B cell (primary cell): ENCODE results near the gene MNAT1. TPM values are rescaled to one million over a fixed set of nuclear protein-coding genes. Genes with fewer than 3 reads are reported as not detected.

Source experiments
- ATAC-seq: fragments of 200-7000 bp; cut with Tn5 transposase; one replicate; pipeline ENCODE4 v1.10.0; 2021; ENCODE audit warnings: low read depth, mild to moderate bottlenecking, moderate number of reproducible peaks, moderate library complexity
- CTCF ChIA-PET: fragments of 350-600 bp; sonication (Branson Sonifier 250); formaldehyde crosslinking; loops from one replicate; lab custom pipeline; 2021; ENCODE audit warnings: antibody characterized with exemption, inconsistent platforms; lab: Charles Lee
- POLR2A ChIA-PET: fragments of 350-600 bp; sonication (Branson Sonifier 250); formaldehyde crosslinking; loops from one replicate; lab custom pipeline; 2021; ENCODE audit warnings: antibody characterized with exemption; lab: Charles Lee
- DNase-seq: peaks from one replicate; pipeline ENCODE4 v3.0.0; 2013
- H2AFZ ChIP-seq: 2 replicates; pipeline ENCODE4 v1.6.1; 2012; ENCODE audit warnings: mild to moderate bottlenecking, low read depth, low read length; ENCODE audit not compliant: insufficient read depth, poor library complexity, severe bottlenecking
- H3K27ac ChIP-seq, 2 donors: 1 replicate in 1 of 2; 2 replicates in 1 of 2; pipeline ENCODE4 v1.5.1; 2012 to 2013; ENCODE audit warnings: low read length in 2 of 2, mild to moderate bottlenecking in 2 of 2, moderate library complexity in 1 of 2
- H3K27me3 ChIP-seq, 4 experiments: fragments of 200-600 bp in 1 of 4; sonication (generic) in 1 of 4; replicated peaks in 1 of 4; 1 replicate in 2 of 4; 2 replicates in 2 of 4; pipeline versions ENCODE4 v1.6.1 to v1.7.0; 2013 to 2016; ENCODE audit warnings: low read length in 3 of 4, mild to moderate bottlenecking in 2 of 4, mixed read lengths in 1 of 4, moderate library complexity in 1 of 4; ENCODE audit not compliant: insufficient read depth in 4 of 4, control insufficient read depth in 3 of 4; ENCODE audit errors: control extremely low read depth in 1 of 4
- H3K36me3 ChIP-seq, 2 experiments: replicated peaks in 1 of 2; 1 replicate in 1 of 2; 2 replicates in 1 of 2; pipeline versions ENCODE4 v1.6.1 to v1.7.1; 2013; ENCODE audit warnings: low read length in 1 of 2; ENCODE audit not compliant: insufficient read depth in 2 of 2, control insufficient read depth in 1 of 2; ENCODE audit errors: control extremely low read depth in 1 of 2, extremely low read depth in 1 of 2
- H3K4me1 ChIP-seq, 2 donors: fragments of 200-600 bp in 1 of 2; sonication (generic) in 1 of 2; 1 replicate in 1 of 2; 2 replicates in 1 of 2; pipeline versions ENCODE4 v1.5.1 to v1.6.1; 2013 to 2017; ENCODE audit warnings: low read length in 2 of 2; ENCODE audit not compliant: control insufficient read depth in 2 of 2, insufficient read depth in 2 of 2
- H3K4me2 ChIP-seq: replicated peaks from 2 replicates; pipeline ENCODE3; 2012; ENCODE audit warnings: mild to moderate bottlenecking, low read depth, low read length; ENCODE audit not compliant: poor library complexity, severe bottlenecking
- H3K4me3 ChIP-seq, 5 experiments: fragments of 200-600 bp in 1 of 5; sonication (generic) in 1 of 5; 1 replicate in 3 of 5; 2 replicates in 2 of 5; pipeline versions ENCODE4 v1.5.1 to v1.7.0; 2011 to 2016; ENCODE audit warnings: low read length in 4 of 5, mild to moderate bottlenecking in 4 of 5, low read depth in 2 of 5, control low read depth in 1 of 5, moderate library complexity in 1 of 5; ENCODE audit not compliant: insufficient read depth in 1 of 5; ENCODE audit errors: control extremely low read depth in 1 of 5, extremely low read depth in 1 of 5
- H3K79me2 ChIP-seq: fragments of 200-600 bp; sonication (generic); one replicate; pipeline ENCODE4 v1.6.0; 2016; ENCODE audit warnings: low read length; ENCODE audit not compliant: control insufficient read depth, insufficient read depth
- H3K9ac ChIP-seq: fragments of 200-600 bp; sonication (generic); 2 replicates; pipeline ENCODE4 v1.6.1; 2017; ENCODE audit warnings: mild to moderate bottlenecking, low read length, moderate library complexity
- H3K9me3 ChIP-seq, 3 donors: one replicate each; pipeline versions ENCODE4 v1.6.1 to v1.7.1; 2013; ENCODE audit warnings: low read length in 2 of 3; ENCODE audit not compliant: control insufficient read depth in 2 of 3, insufficient read depth in 1 of 3; ENCODE audit errors: control extremely low read depth in 1 of 3
- H4K20me1 ChIP-seq: 2 replicates; pipeline ENCODE4 v1.6.0; 2012; ENCODE audit warnings: mild to moderate bottlenecking, low read length; ENCODE audit not compliant: insufficient read depth, control insufficient read depth, poor library complexity, severe bottlenecking
- H3K27ac Mint-ChIP-seq: one replicate; pipeline ENCODE4 v1.8.0; 2021; ENCODE audit warnings: mixed read lengths
- H3K27me3 Mint-ChIP-seq: one replicate; pipeline ENCODE4 v1.8.0; 2021; ENCODE audit warnings: mixed read lengths
- H3K4me1 Mint-ChIP-seq: one replicate; pipeline ENCODE4 v1.8.0; 2021; ENCODE audit warnings: mixed read lengths
- H3K4me3 Mint-ChIP-seq: one replicate; pipeline ENCODE4 v1.8.0; 2021; ENCODE audit warnings: mixed read lengths
- H3K9me3 Mint-ChIP-seq: one replicate; pipeline ENCODE4 v1.8.0; 2022; ENCODE audit warnings: mixed read lengths; ENCODE audit not compliant: insufficient read depth
- CTCF ChIP-seq: fragments of 200-600 bp; IDR thresholded peaks from one replicate; pipeline ENCODE4 v1.8.0; 2022; ENCODE audit warnings: antibody characterized with exemption, mild to moderate bottlenecking
- EZH2 ChIP-seq: IDR thresholded peaks from 2 replicates; pipeline ENCODE4 v1.6.1; 2012; ENCODE audit warnings: borderline replicate concordance, low read depth, mild to moderate bottlenecking, moderate library complexity, low read length; ENCODE audit not compliant: insufficient read depth, poor library complexity, severe bottlenecking
- WGBS: methylation state at CpG from one replicate; pipeline ENCODE4 v1.1.5; 2013; ENCODE audit warnings: missing lambda C conversion rate; ENCODE audit not compliant: insufficient coverage; 5-methylcytosine and 5-hydroxymethylcytosine counted together
- intact Hi-C: fragments of 100-400 bp; cut with micrococcal nuclease; formaldehyde crosslinking; loops from one replicate; pipeline ENCODE4 v1.10.0; 2022
- polyA minus RNA-seq: library from RNA; depleted of rRNA, polyadenylated mRNA; stranded (reverse); fragments of >200 nt; gene quantifications from 2 replicates; pipeline ENCODE4 v1.2.3, GENCODE V29; 2012
- polyA plus RNA-seq: library from polyadenylated mRNA; depleted of rRNA; stranded (reverse); fragments of >200 nt; gene quantifications from 2 replicates; pipeline ENCODE4 v1.2.3, GENCODE V29; 2012
- total RNA-seq, 2 donors: library from RNA; stranded (reverse); fragments of 120-200 nt in 1 of 2; gene quantifications; 1 replicate in 1 of 2; 2 replicates in 1 of 2; pipeline versions ENCODE4 v1.2.3 to v1.2.4, GENCODE V29; 2013 to 2022

MNAT1 gene
- total RNA-seq (23.7 and 28.2 TPM in 2 replicates), polyA plus RNA-seq (15.2 and 15.3 TPM in 2 replicates), polyA minus RNA-seq (11.7 and 17.9 TPM in 2 replicates)
- 43.8 TPM for total RNA-seq (2013)

GRCh38 chr14:60734465-60735242 is at the start of gene MNAT1:
Gene MNAT1 (plus strand): TSS chr14:60734761. CDS start chr14:60734863, 102 bp downstream.
- Histone ChIP-seq H3K27ac (peak within 1 kb of the TSS; percentile 42 to 81), H3K4me3 (peak within 1 kb of the TSS; percentile 69 to 99 (median 95)), H3K79me2 (peaks cover 41% of the 10 kb centered on the region), H3K9ac (peak within 1 kb of the TSS; percentile 95), H3K4me2 (peak within 1 kb of the TSS; percentile 79), H3K4me1 (peaks cover 9 to 14% of the 10 kb centered on the region in 2 donors), H4K20me1 (peaks cover 5% of the 10 kb centered on the region), H3K9me3 (no peaks in the 10 kb centered on the region), H2AFZ (peak within 1 kb of the TSS; percentile 97), H3K27me3 (peaks cover 0 to 24% (median 11%) of the 10 kb centered on the region in 4 experiments), H3K36me3 (no peaks in the 10 kb centered on the region)
- POLR2A ChIA-PET, result no interaction called here
- Mint-ChIP-seq H3K4me1 (peaks cover 20% of the 10 kb centered on the region), H3K27me3 (peaks cover 23% of the 10 kb centered on the region), H3K9me3 (no peaks in the 10 kb centered on the region), H3K27ac (peak within 1 kb of the TSS; percentile 81), H3K4me3 (peak within 1 kb of the TSS; percentile 98)
- 1% methylated on average over 31 of the region's 33 CpGs for WGBS
- no peak for TF ChIP-seq EZH2
- no peak for TF ChIP-seq CTCF
- peak; percentile 93 for ATAC-seq
- DNase-seq, result peak; percentile 86
- intact Hi-C loops, result loop anchor here (1.0 to 2.0 kb wide), 4 partner anchors 10 to 403 kb away; partner anchors contain the start of genes SIX4, SLC38A6 and TRMT5
- CTCF ChIA-PET, result no interaction called here

- ATAC-seq, result no peak
- Histone ChIP-seq H2AFZ (no peak overlapping the region), H3K27ac (no peak overlapping the region), H3K4me2 (no peak overlapping the region), H4K20me1 (no peaks in the 10 kb centered on the region), H3K9ac (no peak overlapping the region), H3K27me3 (peaks cover 0 to 3% (median 0%) of the 10 kb centered on the region in 4 experiments), H3K79me2 (no peaks in the 10 kb centered on the region), H3K4me1 (no peaks in the 10 kb centered on the region), H3K4me3 (no peak overlapping the region), H3K9me3 (no peaks in the 10 kb centered on the region), H3K36me3 (no peaks in the 10 kb centered on the region)
- CTCF ChIA-PET, result no interaction called here
- TF ChIP-seq EZH2, result no peak
- TF ChIP-seq CTCF, result no peak
- Mint-ChIP-seq H3K9me3 (no peaks in the 10 kb centered on the region), H3K4me3 (no peak overlapping the region), H3K27me3 (peaks cover 21% of the 10 kb centered on the region), H3K4me1 (no peaks in the 10 kb centered on the region), H3K27ac (no peak overlapping the region)
- DNase-seq, result no peak
- POLR2A ChIA-PET, result no interaction called here
- intact Hi-C loops, result no loop called here
These were observed 47.7 kb upstream of the MNAT1 start for GRCh38 chr14:60686865-60687264.
